AML-193 (cell line): Measurements from ENCODE around the gene CALCOCO1.
"Not testable (repeated sequence)": the region's sequence is repeated elsewhere in the genome, so short reads cannot be mapped to it uniquely, and the experiment has no call there.

Experiments used
- DNase-seq, 2 experiments: peaks; one replicate each; lab custom pipeline; 2025; lab: John Stamatoyannopoulos, UW

CALCOCO1 gene

DNA sequence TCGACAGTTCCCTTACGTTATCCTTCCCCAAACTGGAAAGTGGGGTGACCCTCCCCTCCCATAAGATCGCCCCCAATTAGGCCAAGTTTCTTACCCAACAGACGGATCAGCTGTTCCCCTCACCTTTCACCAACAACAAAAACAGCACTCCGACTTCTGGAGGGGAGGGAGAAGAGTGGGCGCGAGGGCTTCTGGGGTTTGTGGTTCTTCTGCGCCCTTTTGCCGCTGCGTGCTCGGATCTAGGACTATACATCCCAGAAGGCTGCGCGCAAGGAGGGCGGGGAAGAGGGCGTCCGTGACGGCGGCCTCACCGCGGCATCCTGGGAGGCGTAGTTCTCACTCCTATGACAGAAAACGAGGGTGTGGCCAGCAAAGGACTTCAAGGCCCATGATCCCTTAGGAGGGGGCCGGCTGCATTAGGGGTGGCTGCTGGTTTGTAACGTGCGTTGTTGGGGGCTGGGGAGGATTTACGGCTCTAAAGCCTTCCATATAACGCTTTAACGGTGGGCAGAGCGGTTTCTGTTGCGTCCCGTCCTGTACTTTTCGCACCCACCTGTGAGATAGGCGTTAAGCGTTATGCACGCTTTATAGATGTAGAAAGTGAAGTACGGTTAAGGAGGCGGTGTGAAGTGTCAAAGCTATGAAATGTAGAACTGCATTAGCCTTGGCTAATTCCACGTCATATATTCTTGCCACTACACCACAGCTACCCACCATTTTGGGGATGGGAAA is at the start of gene CALCOCO1:
Gene CALCOCO1, minus strand, starts transcription at position 143 of the 732 bp plus-strand sequence. CDS start 2,210 bp downstream, outside the sequence.
- peak; percentile 98 for DNase-seq

DNA sequence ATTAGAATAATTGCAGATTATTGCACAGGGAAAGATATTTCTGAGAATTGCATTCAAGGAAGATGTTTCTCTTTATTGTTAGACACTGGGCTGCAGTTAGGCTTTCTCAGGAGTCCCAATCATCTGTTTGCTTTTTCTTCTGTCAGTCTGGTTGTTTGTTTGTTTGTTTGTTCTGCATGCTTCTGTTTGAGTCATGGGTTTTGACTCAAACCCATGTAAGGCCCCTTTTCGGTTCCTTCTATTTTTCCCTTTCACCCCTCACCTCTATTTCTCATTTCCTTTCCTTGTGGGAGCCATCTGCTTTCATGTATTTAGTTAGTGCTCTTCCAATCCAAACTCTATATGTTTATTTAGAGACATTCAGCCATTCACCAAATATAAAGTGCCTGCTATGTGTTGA is 49.6 kb upstream of the CALCOCO1 start:
- no peak for DNase-seq

DNA sequence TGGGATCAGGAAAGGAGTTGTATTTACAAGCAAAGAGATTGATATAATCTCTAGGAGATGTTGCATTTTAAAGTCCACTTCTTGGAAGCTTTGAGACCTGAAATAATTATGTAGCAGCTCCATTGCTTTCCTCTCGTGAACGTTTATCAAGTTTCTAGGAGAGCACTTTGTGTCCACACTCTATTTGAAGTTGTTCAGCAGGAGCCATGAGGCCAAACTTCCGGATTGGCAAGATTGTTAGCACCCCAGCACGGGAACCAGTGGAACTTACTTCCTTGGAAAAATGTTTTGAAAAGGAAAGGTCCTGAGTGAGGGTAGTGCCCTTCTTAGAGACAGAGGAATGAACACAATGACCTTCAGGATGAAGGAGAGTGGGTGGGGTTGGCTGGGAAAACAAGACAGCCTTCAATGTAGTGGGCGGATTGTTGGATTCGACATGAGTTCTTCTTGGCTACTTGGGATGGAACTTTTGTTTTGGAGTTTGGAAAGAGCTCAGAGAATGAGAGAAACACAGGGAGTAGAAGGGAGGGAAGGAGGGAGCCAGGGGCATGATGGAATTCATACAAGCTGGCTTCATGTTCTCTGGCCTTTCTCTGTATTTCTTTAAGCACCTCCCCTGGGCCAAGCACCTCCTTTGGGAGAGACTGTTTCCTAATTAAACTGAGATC is 48.4 kb upstream of the CALCOCO1 start:
- DNase-seq: no peak

- DNase-seq: no peak
Measured at GRCh38 chr12:53770281-53770680, 43.0 kb upstream of the CALCOCO1 start.

DNA sequence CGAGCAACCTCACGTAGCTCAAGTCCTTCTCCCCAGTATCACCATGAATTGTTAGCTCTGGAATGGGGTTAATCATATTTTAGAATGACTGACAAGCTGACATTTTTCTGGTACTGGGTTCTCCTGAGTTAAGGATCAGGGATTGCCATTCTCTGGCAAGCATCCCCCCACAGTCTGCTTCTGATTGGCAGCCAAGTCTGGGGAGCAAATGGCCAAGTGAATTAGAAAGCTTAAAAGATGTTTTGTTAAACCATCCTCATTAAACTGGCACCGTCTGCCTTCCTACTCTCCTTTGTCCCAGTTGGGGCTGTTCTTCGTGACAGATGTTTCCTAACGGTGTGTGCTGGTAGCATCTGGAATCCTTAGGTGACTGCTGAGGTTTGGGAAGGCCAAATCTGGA is 41.7 kb upstream of the CALCOCO1 start:
- DNase-seq: no peak

DNA sequence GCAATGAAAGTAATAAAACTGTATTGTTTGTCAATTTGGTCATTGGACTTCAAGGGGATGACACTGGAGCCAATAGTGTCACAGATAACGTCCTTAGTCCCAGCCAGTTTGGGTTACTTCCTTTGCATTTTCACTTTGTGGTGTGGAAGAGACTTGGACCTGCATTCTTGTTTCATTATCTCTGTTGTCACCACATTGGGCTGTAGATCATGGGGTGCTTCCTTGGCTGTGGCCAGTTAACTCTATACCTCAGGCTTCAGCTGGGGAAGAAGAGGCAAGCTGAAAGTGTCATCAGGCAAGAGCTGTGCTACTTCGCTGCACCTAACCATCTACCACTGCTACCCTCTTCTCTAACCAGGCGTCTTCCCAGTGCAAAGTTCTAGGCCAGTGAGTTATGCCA is 39.6 kb upstream of the CALCOCO1 start:
- no peak for DNase-seq

DNA sequence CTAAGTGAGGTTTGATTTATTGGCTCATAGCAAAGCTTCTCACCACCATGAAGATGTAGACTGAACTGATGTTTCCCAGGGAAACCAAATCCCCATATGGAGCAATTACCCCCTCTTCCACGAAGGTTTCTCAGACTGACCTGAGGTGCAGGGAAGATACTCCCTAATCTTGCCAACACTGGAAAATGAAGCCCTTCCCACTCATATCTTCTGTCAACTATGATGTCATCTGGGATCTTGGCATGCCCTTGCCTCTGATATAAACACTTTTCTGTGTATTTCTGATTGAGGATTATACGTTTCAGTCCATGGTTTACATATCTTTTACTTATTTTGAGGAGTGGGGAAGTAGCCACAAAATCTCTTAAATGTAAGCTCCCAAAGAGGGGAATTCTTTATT is 38.6 kb upstream of the CALCOCO1 start:
- DNase-seq: no peak

DNA sequence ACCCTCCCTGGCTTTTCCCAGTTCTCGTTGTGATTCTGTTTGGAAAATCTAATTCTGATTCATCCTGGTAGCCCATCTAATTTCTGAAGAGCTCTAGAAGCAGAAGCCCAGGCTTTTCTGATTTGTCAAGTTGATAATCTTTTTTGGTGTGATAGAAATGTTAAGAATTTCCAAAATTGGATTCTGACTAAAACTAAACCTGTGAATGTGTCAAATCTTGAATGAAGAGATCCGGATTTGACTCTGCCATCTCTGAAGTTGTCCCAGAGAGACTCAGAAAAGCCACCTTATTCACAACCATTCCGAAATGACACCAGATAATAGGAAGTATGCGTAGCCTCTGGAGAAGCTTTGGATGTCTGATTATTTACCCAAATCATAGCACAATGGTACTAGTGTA is 37.4 kb upstream of the CALCOCO1 start:
- no peak for DNase-seq

DNA sequence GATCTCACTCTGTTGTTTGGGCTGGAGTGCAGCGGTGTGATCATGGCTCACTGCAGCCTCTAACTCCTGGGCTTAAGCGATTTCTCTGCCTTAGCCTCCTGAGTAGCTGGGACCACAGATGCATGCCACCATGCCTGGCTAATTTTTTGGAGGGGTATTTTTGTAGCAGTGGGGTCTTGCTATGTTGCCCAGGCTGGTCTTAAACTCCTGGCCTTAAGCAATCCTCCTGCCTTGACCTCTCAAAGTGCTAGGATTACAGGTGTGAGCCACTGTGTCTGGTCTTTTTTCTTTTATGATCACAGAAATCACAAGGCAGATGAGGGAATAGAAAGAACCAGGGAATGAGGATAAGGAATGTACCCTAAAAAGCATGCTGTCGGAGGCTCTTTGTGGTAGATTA is 35.5 kb upstream of the CALCOCO1 start:
- DNase-seq: not testable (repeated sequence)

DNA sequence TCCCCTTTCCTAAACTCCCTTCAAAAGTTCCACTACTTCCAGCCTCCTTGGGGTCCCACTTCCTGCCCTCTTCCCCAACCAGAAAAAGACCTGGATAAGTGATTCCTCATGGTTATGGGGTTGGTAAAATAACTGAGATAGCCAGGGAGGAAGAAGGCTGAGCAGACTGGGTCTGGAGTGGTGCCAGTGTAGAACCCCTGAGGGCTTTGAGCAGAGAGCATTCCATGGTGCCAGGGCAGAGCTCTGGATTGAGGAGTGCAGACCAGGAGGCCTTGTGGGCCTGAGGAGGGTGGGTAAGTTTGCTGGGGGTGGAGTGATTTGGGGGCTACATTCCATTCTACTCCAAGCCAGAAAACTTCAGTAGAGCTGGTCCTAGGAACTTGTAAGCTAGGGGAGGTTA is 34.1 kb upstream of the CALCOCO1 start:
- no peak for DNase-seq

GRCh38 chr12:53759261-53759660 is 32.0 kb upstream of the CALCOCO1 start:
- DNase-seq: no peak

GRCh38 chr12:53758730-53759103 is 31.5 kb upstream of the CALCOCO1 start:
- DNase-seq: no peak

- DNase-seq: peak in 1 of 2 experiments; percentile 46
Measured at GRCh38 chr12:53758081-53758729, 31.0 kb upstream of the CALCOCO1 start.

DNA sequence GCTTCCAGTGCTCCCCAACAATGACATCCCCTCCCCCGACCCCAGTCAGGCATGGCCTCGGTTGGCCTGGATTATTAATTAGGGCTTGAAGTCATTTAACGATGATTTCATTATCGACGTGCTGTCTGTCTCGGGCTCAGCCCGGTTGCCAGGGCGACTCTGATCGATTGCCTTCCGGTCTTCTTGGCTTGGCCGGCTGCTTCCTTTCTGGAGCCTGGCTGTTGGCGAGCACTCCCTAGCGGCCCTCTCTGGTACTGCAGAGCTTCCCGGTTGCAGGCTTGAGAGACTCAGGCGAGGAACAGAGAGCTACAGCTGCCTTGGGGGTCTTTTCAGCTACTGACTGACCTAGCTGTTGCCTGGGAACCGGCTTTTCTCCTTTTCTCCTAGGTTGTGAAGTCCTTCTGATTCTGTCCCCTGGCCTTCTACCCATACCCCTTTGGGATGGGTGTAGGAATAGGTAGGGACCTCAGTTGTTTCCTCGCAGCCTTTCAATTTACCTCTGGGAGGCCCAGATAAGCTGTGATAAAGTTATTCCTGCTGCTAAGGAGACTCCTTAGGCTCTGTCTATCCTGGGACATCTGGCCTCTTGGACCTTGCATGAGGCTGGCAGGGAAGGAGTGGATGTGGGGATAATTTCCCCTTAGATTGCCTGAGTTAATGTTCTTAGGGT is 30.0 kb upstream of the CALCOCO1 start:
- DNase-seq: peak; percentile 61 to 64

DNA sequence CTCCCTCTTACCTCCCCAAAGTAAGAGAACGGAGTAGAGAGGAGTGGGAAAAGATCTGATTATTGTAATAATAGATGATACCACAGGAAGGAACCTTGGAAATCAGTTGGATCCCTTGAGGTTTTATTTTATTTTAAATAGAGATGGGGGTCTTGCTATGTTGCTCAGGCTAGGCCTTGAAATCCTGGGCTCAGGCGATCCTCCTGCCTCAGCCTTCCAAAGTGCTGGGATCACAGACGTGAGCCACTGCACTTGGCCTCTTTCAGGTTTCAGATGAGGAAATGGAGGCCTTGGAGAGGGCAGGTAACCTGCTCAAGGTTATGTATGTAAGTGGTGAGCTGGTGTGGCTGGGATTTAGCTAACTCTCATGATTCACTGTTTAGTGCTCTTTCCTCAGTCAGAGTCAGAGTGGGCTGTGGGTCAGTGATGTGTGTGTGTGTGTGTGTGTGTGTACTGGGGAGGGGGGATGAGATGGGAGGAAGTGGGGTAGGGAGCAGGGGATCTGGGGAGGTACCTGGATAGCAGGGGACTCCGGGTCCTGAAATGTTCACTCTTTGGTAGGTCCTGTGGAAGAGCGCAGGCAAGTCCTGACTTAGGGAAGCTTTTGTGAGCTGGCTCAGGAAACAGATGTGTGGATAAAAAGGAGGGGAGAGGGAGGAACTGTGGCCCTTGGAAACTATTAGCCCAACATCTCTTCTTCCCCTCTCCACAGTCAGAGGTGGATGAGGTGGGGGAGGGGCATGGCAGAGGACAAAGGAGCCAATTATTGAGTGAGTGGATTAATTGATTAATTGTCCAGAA is 29.2 kb upstream of the CALCOCO1 start:
- DNase-seq: no peak

DNA sequence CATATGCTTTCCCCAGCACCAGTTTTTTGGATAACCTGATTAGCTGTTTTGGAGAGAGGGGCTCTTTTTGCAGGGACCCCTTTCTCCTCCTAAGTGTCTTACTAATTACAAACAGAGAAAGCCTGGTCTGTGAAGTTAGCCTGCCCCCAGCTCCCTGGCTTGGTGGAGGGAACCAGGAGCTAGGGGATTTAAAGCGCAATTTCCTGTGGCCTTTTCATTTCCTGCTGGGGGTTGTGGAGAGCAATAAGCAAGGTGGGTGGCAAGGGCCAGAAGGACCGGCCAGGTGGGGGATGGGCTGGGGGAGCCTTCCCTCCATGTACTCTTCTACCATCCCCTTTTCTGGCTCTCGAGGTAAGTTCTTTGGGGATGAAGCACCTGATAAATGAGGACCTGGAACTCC is 28.6 kb upstream of the CALCOCO1 start:
- DNase-seq: no peak

DNA sequence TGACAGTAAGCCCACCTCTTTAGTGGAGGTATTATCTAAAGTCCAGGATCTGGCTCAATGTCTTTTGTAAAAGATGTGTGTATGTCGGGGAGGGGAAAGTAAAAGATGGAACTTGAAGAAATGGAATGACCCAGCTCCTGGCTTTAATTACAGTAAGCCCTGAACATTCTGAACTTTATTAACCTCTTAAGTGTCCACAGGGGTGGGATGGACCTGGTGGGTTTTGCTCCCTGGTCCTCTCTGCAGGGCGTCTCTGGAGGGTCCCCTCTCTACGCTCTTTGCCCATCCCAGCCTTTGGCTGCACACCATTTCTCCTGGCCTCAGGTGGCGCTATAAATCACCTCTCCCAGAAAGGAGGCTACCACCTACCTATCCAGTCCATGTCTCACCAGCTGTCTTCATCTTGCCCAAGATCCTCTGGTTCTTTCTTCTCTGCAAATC is 28.2 kb upstream of the CALCOCO1 start:
- no peak for DNase-seq

DNA sequence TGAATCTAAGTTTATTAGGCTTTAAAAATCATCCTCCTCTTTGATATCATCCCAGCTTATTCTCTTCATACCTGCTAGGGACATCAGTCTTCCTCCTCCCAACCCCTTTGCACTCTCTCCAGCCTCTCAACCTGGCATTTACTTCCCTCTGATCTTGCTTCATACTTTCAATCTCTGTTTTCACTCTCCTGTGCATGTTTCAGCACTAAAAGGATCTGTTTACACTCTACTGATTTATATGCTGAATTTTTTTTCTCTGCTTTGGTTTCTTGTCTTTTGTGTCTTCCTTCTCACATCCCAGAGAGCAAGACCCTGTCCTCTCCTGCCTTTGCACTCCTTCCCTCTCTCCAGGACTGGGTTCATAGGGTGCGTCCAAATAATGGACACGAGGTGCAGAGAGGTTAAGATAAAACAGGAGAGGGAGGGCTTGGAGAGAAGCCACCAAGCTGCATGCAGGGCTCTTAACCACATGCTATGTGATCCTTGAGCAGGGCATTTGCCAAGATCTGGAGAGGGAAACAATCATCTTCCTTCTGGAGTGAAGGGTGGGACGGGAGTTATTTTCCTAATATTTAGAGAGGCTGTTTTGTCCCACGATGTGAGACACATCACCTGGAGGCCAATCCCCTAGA is 27.5 kb upstream of the CALCOCO1 start:
- DNase-seq: no peak

- DNase-seq: no peak
Measured at GRCh38 chr12:53754188-53754585, 26.9 kb upstream of the CALCOCO1 start.

DNA sequence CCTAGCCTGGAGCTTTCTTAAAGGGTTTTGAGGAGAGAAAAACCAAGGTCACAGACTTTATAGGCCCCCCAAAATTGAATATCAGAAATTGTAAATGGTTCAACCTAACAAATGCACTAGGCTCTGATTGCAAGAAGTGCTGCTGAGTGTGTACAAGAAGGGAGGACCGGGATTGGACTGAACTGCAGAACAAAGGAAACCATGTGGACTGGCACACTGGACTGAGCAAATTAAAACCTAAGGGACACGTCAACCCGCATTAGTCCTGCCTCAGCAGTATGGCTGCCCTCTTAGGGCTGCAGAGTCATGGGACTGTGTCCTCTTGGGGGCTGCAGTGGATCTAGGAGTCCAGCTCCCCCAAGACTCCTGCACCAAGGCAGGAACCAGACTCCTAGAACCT is 25.4 kb upstream of the CALCOCO1 start:
- DNase-seq: no peak

GRCh38 chr12:53752192-53752601 is 24.9 kb upstream of the CALCOCO1 start:
- no peak for DNase-seq
